Esophagus muscularis mucosa (tissue), 4 donors: ENCODE measurements around the gene STRN. TPM values are rescaled to one million over a fixed set of nuclear protein-coding genes. Genes with fewer than 3 reads are reported as not detected.
"Not testable (repeated sequence)": the region's sequence is repeated elsewhere in the genome, so short reads cannot be mapped to it uniquely, and the experiment has no call there.

Source experiments
- DNase-seq: peaks from one replicate; pipeline ENCODE4 v3.0.0-alpha.2; 2017; ENCODE audit errors: extremely low spot score
- H3K27ac ChIP-seq, 4 donors: fragments of 200-600 bp; sonication (generic); replicated peaks in 1 of 4; 1 replicate in 3 of 4; 2 replicates in 1 of 4; pipeline ENCODE4 v1.5.1; 2016 to 2019; ENCODE audit warnings: mild to moderate bottlenecking in 1 of 4
- H3K27me3 ChIP-seq, 4 donors: fragments of 200-600 bp; sonication (generic); one replicate each; pipeline versions ENCODE4 v1.5.1 to v1.6.0; 2016 to 2019
- H3K36me3 ChIP-seq, 4 donors: fragments of 200-600 bp; sonication (generic); one replicate each; pipeline ENCODE4 v1.5.1; 2016 to 2019
- H3K4me1 ChIP-seq, 4 donors: fragments of 200-600 bp; sonication (generic); one replicate each; pipeline ENCODE4 v1.5.1; 2016 to 2019
- H3K4me3 ChIP-seq, 4 donors: fragments of 200-600 bp; sonication (generic); 1 replicate in 2 of 4; 2 replicates in 2 of 4; pipeline ENCODE4 v1.5.1; 2016 to 2019; ENCODE audit warnings: mild to moderate bottlenecking in 4 of 4, moderate library complexity in 1 of 4
- H3K9me3 ChIP-seq, 4 donors: fragments of 200-600 bp; sonication (generic); 1 replicate in 3 of 4; 2 replicates in 1 of 4; pipeline ENCODE4 v1.5.1; 2016 to 2019
- EP300 ChIP-seq: sonication (generic); formaldehyde crosslinking; IDR thresholded peaks from one replicate; pipeline ENCODE4 v1.6.1; 2017; ENCODE audit warnings: antibody characterized with exemption
- POLR2A ChIP-seq: fragments of 450-650 bp; IDR thresholded peaks from one replicate; pipeline ENCODE4 v1.6.1; 2017; ENCODE audit warnings: antibody characterized with exemption, moderate library complexity, mild to moderate bottlenecking, low read depth
- POLR2AphosphoS5 ChIP-seq, 2 donors: sonication (generic); formaldehyde crosslinking; IDR thresholded peaks; one replicate each; pipeline ENCODE4 v1.6.1; 2017; ENCODE audit warnings: antibody characterized with exemption in 2 of 2
- WGBS: methylation state at CpG from one replicate; pipeline ENCODE4 v1.1.5; 2018; 5-methylcytosine and 5-hydroxymethylcytosine counted together
- intact Hi-C: fragments of 100-400 bp; cut with DNase I; formaldehyde crosslinking; loops from one replicate; pipeline ENCODE4 v1.15.1; 2023
- total RNA-seq, 4 donors: library from RNA; depleted of rRNA; stranded (reverse); fragments of >200 nt; gene quantifications; one replicate each; pipeline versions ENCODE4 v1.1.0 to v1.2.1, GENCODE V29; 2016
- TF ChIP-seq, protein P1 (sequence below), 3 experiments: fragments of 200-600 bp in 2 of 3; fragments of 450-650 bp in 1 of 3; sonication (generic) in 2 of 3; IDR thresholded peaks; one replicate each; pipeline ENCODE4 v1.5.1; 2017 to 2019; ENCODE audit warnings: antibody characterized with exemption in 3 of 3, mild to moderate bottlenecking in 2 of 3, moderate library complexity in 1 of 3

Gene STRN
- total RNA-seq, 4 donors from 2014 or later, result 17.6 to 21.8 (median 20.0) TPM

DNA sequence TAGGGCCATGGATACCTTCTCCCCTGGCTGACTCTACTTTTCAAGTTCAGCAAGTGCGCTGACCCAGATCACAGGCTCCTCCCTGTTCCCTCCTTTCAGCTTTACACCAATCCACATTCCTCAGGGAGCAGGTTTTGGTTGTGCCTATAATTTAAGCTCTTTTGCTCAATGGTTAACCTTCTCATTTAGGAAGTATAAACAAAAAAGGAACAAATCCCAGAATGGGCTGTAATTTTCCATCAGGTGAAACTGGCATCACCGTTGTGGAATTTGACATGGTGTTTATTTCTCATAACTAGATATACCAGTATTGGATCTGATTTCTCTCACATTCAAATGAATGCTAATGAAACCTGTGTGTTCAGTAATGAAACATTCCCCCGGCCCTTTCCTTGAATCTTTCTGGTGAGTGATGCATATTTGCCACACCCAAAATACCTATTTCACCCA, 13.6 kb downstream of the STRN start:
- H3K4me1 ChIP-seq, result peaks cover 16 to 37% (median 27%) of the 10 kb centered on the region in 4 donors
- WGBS, result 86% methylated on average over 3 of the region's 3 CpGs
- no peak overlapping the region for H3K27ac ChIP-seq
- intact Hi-C loops, result no loop called here
- TF ChIP-seq, protein P1, sequence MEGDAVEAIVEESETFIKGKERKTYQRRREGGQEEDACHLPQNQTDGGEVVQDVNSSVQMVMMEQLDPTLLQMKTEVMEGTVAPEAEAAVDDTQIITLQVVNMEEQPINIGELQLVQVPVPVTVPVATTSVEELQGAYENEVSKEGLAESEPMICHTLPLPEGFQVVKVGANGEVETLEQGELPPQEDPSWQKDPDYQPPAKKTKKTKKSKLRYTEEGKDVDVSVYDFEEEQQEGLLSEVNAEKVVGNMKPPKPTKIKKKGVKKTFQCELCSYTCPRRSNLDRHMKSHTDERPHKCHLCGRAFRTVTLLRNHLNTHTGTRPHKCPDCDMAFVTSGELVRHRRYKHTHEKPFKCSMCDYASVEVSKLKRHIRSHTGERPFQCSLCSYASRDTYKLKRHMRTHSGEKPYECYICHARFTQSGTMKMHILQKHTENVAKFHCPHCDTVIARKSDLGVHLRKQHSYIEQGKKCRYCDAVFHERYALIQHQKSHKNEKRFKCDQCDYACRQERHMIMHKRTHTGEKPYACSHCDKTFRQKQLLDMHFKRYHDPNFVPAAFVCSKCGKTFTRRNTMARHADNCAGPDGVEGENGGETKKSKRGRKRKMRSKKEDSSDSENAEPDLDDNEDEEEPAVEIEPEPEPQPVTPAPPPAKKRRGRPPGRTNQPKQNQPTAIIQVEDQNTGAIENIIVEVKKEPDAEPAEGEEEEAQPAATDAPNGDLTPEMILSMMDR (IDR thresholded peaks at IDR 0.05), result no peak
- no peak for TF ChIP-seq POLR2A
- no peak for TF ChIP-seq EP300
- TF ChIP-seq POLR2AphosphoS5 (IDR thresholded peaks at IDR 0.05), result no peak
- DNase-seq, result no peak
- H3K9me3 ChIP-seq, result no peaks in the 10 kb centered on the region
- H3K27me3 ChIP-seq, result no peaks in the 10 kb centered on the region
- H3K4me3 ChIP-seq, result no peak overlapping the region
- no peaks in the 10 kb centered on the region for H3K36me3 ChIP-seq

DNA sequence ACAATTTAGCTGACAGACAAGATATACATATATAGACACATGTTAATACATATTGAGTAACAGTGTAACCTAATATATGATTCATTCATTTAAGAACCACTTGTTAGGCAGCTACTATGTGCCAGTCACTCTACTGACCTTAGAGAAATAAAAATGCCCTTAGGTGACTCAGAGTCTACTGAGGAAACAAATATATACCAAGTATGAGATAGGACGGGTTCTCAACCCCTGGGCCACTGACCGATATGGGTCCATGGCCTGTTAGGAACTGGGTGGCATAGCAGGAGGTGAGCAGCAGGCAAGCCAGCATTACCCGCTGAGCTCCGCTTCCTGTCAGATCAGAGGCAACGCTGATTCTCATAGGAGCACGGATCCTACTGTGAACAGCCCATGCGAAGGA, 14.8 kb downstream of the STRN start:
- no peak for DNase-seq
- no peak overlapping the region for H3K27ac ChIP-seq
- no peak overlapping the region for H3K4me3 ChIP-seq
- no peaks in the 10 kb centered on the region for H3K9me3 ChIP-seq
- H3K4me1 ChIP-seq, result peaks cover 16 to 33% (median 24%) of the 10 kb centered on the region in 4 donors
- 93% methylated on average over 7 of the region's 7 CpGs for WGBS
- TF ChIP-seq POLR2A, result no peak
- no peak for TF ChIP-seq EP300
- no peak for TF ChIP-seq POLR2AphosphoS5 (IDR thresholded peaks at IDR 0.05)
- TF ChIP-seq, protein P1 (IDR thresholded peaks at IDR 0.05), result no peak
- H3K36me3 ChIP-seq, result no peaks in the 10 kb centered on the region
- H3K27me3 ChIP-seq, result no peaks in the 10 kb centered on the region
- intact Hi-C loops, result no loop called here

DNA sequence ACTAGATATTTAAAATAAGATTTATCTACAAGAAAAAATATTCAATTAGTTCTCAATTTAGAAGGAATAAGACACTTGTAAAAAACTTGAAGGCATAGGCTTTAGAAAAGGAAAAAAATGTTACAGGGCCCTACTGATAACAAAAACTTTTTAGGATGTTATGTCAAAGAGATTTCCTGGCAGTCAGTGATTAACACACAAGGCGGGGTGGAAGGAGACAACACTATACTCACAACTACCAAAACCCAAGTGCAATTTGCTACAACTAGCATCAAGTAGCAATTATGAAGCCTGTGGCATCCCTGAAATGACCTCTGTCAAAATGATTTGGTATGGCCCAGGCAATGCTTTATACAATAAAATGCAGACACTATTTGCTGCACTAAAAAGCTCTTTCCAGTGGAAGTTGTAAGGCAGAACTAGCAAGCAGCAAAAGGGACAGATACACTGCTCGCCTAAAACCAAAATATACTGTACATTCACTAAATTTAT, 15.3 kb downstream of the STRN start:
- H3K27ac ChIP-seq, result no peak overlapping the region
- 75% methylated on average over 2 of the region's 2 CpGs for WGBS
- intact Hi-C loops, result no loop called here

DNA sequence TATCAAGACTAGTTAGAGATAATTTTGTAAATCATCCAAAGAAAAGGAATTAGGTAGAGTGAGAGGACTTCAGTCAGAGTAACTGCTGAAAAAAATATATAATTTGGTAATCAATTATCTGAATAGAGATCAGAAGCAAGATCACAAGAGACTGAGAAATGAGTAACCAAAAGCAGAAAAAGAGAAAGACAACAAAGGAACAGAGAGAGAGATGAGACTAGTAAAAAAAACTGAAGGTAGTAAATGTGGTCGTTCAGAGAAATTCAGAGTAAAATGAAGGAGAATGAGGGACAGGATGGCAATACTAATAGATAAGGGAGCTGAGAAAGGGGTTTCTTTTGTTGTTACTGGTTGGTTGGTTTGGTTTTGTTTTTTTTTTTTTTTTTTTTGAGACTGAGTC, 16.5 kb downstream of the STRN start:
- H3K4me1 ChIP-seq, result peaks cover 16 to 22% (median 21%) of the 10 kb centered on the region in 4 donors
- H3K4me3 ChIP-seq, result no peak overlapping the region
- H3K27me3 ChIP-seq, result no peaks in the 10 kb centered on the region
- H3K27ac ChIP-seq, result no peak overlapping the region
- WGBS, result 90% methylated on average over 1 of the region's 1 CpG
- no peaks in the 10 kb centered on the region for H3K9me3 ChIP-seq
- TF ChIP-seq, protein P1 (IDR thresholded peaks at IDR 0.05), result no peak
- no peak for TF ChIP-seq EP300
- TF ChIP-seq POLR2A, result no peak
- no peak for TF ChIP-seq POLR2AphosphoS5 (IDR thresholded peaks at IDR 0.05)
- intact Hi-C loops, result no loop called here
- no peaks in the 10 kb centered on the region for H3K36me3 ChIP-seq
- no peak for DNase-seq

More for the DNA sequence above, 15.3 kb downstream of the STRN start:
- Histone ChIP-seq H3K27me3 (no peaks in the 10 kb centered on the region), H3K9me3 (no peaks in the 10 kb centered on the region), H3K36me3 (no peaks in the 10 kb centered on the region), H3K4me3 (no peak overlapping the region), H3K4me1 (peaks cover 16 to 29% (median 24%) of the 10 kb centered on the region in 4 donors)
- no peak for TF ChIP-seq POLR2A
- TF ChIP-seq POLR2AphosphoS5 (IDR thresholded peaks at IDR 0.05), result no peak
- TF ChIP-seq EP300, result no peak
- TF ChIP-seq, protein P1 (IDR thresholded peaks at IDR 0.05), result no peak
- no peak for DNase-seq

DNA sequence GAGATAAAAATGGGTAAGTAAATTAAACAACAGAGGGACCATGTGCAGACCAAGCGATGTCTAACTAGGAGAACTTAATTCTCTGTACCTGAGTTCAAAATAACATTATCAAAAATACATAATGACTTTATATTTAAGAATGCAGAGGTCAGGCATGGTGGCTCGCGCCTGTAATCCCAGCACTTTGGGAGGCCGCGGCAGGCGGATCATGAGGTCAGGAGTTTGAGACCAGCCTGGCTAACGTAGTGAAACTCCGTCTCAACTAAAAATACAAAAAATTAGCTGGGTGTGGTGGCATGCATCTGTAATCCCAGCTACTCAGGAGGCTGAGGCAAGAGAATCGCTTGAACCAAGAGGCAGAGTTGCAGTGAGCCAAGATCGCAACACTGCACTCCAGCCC, 21.1 kb downstream of the STRN start:
- H3K27ac ChIP-seq, H3K36me3 ChIP-seq, DNase-seq, H3K4me3 ChIP-seq, intact Hi-C loops, H3K4me1 ChIP-seq, H3K9me3 ChIP-seq, H3K27me3 ChIP-seq: not testable (repeated sequence)
- WGBS, result 91% methylated on average over 10 of the region's 10 CpGs
